Gastroesophageal sphincter (tissue), 3 donors: ENCODE data around the gene FHIT.

Experiments used
- CTCF ChIP-seq, 4 experiments: fragments of 200-600 bp in 2 of 4; fragments of 450-650 bp in 2 of 4; sonication (generic) in 1 of 4; IDR thresholded peaks; one replicate each; pipeline ENCODE4 v1.5.1; 2017 to 2019; ENCODE audit warnings: antibody characterized with exemption in 4 of 4, mild to moderate bottlenecking in 2 of 4, moderate library complexity in 2 of 4
- POLR2AphosphoS5 ChIP-seq: sonication (generic); formaldehyde crosslinking; IDR thresholded peaks from one replicate; pipeline ENCODE4 v1.6.1; 2017; ENCODE audit warnings: antibody characterized with exemption

GRCh38 chr3:60085649-60086048, 1165.6 kb downstream of the FHIT start:
- no peak for TF ChIP-seq CTCF (IDR thresholded peaks at IDR 0.05)
- no peak for TF ChIP-seq POLR2AphosphoS5
